Frontal cortex (tissue), 4 donors: ENCODE data around the gene ZNF740. TPM values are rescaled to one million over a fixed set of nuclear protein-coding genes. Genes with fewer than 3 reads are reported as not detected.
"Not testable (repeated sequence)": the region's sequence is repeated elsewhere in the genome, so short reads cannot be mapped to it uniquely, and the experiment has no call there.

ENCODE experiments used
- DNase-seq, 2 donors: peaks; one replicate each; pipeline ENCODE4 v3.0.0; 2012; ENCODE audit warnings: low spot score in 2 of 2
- FAIRE-seq: peaks from 2 replicates; lab custom pipeline; 2012; peaks lifted over from hg19 to GRCh38; lab: Jason Lieb, UNC
- total RNA-seq: library from RNA; depleted of rRNA; stranded (reverse); fragments of >200 nt; gene quantifications from one replicate; pipeline ENCODE4 v1.2.3, GENCODE V29; 2014
- donor health status: control.
- donor health status: control.
- donor health status: control.

ZNF740 gene
- 17.1 TPM for total RNA-seq

GRCh38 chr12:53180220-53180930 is at the start of gene ZNF740, which contains the start of gene CSAD:
Gene ZNF740 (plus strand): TSS chr12:53180722. CDS start chr12:53181984, 1,262 bp downstream.
Gene CSAD (minus strand): TSS chr12:53180925. CDS start chr12:53173470, 7,455 bp downstream.
- FAIRE-seq = no peak

GRCh38 chr12:53131844-53132243 is 48.7 kb upstream of the ZNF740 start:
- DNase-seq = no peak
- no peak for FAIRE-seq

More at GRCh38 chr12:53180220-53180930, at the start of gene ZNF740, which contains the start of gene CSAD:
- peak; percentile 99 for DNase-seq

- no peak for FAIRE-seq
- no peak for DNase-seq
Observed at GRCh38 chr12:53133722-53134121, 46.8 kb upstream of the ZNF740 start.

- FAIRE-seq = no peak
Observed at GRCh38 chr12:53143355-53143754, 37.2 kb upstream of the ZNF740 start.

GRCh38 chr12:53145383-53146260 is 34.9 kb upstream of the ZNF740 start:
- DNase-seq (no peak), FAIRE-seq (no peak)

More at GRCh38 chr12:53143355-53143754, 37.2 kb upstream of the ZNF740 start:
- no peak for DNase-seq

- no peak for DNase-seq
- no peak for FAIRE-seq
Observed at GRCh38 chr12:53147181-53147580, 33.3 kb upstream of the ZNF740 start.

- FAIRE-seq (peak; percentile 81), DNase-seq (no peak)
Observed at GRCh38 chr12:53147653-53148052, 32.9 kb upstream of the ZNF740 start.

- FAIRE-seq = no peak
- DNase-seq = no peak
Observed at GRCh38 chr12:53151039-53151438, 29.5 kb upstream of the ZNF740 start.

- DNase-seq (no peak), FAIRE-seq (no peak)
Observed at GRCh38 chr12:53152390-53152789, 28.1 kb upstream of the ZNF740 start.

- no peak for FAIRE-seq
Observed at GRCh38 chr12:53159195-53159839, 21.2 kb upstream of the ZNF740 start.

GRCh38 chr12:53160000-53160399 is 20.5 kb upstream of the ZNF740 start:
- DNase-seq = no peak
- no peak for FAIRE-seq

More at GRCh38 chr12:53159195-53159839, 21.2 kb upstream of the ZNF740 start:
- peak; percentile 54 to 78 for DNase-seq

- FAIRE-seq = no peak
Observed at GRCh38 chr12:53160673-53161072, 19.8 kb upstream of the ZNF740 start.

GRCh38 chr12:53161119-53161911 is 19.2 kb upstream of the ZNF740 start:
- FAIRE-seq (no peak), DNase-seq (no peak)

More at GRCh38 chr12:53160673-53161072, 19.8 kb upstream of the ZNF740 start:
- DNase-seq = no peak

- not testable (repeated sequence) for DNase-seq, FAIRE-seq
Observed at GRCh38 chr12:53163008-53163407, 17.5 kb upstream of the ZNF740 start.

- FAIRE-seq (no peak), DNase-seq (no peak)
Observed at GRCh38 chr12:53166837-53167236, 13.7 kb upstream of the ZNF740 start.

GRCh38 chr12:53169644-53170043 is 10.9 kb upstream of the ZNF740 start:
- DNase-seq (no peak), FAIRE-seq (no peak)

- FAIRE-seq = no peak
- DNase-seq = no peak
Observed at GRCh38 chr12:53170215-53170614, 10.3 kb upstream of the ZNF740 start.

GRCh38 chr12:53170876-53171724 is 9.4 kb upstream of the ZNF740 start:
- FAIRE-seq (no peak), DNase-seq (no peak)
